Stimulated activated naive B cell treated with anti-CD40 and anti-IgM and Interleukin-4, amounts not matched to agents 10 μg/mL and 1 μg/mL and 100 μg/mL, for 72 hours (primary cell): ENCODE measurements around the gene SNX10.

Source experiments
- ATAC-seq, 2 donors: fragments of 150-1000 bp; cut with Tn5 transposase; replicated peaks; 2 replicates each; pipeline ENCODE4 v1.10.0; 2021; ENCODE audit warnings: moderate library complexity in 1 of 2
- DNase-seq: peaks from one replicate; pipeline ENCODE4 v3.0.0; 2021
- H3K27ac Mint-ChIP-seq: one replicate; pipeline ENCODE4 v1.8.0; 2022; ENCODE audit warnings: mild to moderate bottlenecking, mixed read lengths
- H3K27me3 Mint-ChIP-seq, 2 donors: one replicate each; pipeline ENCODE4 v1.8.0; 2022; ENCODE audit warnings: mixed read lengths in 2 of 2
- H3K36me3 Mint-ChIP-seq, 2 donors: one replicate each; pipeline ENCODE4 v1.8.0; 2022; ENCODE audit warnings: mixed read lengths in 2 of 2, mild to moderate bottlenecking in 1 of 2
- H3K4me1 Mint-ChIP-seq, 2 donors: one replicate each; pipeline ENCODE4 v1.8.0; 2022; ENCODE audit warnings: mixed read lengths in 2 of 2, mild to moderate bottlenecking in 1 of 2
- H3K4me3 Mint-ChIP-seq, 2 donors: one replicate each; pipeline ENCODE4 v1.8.0; 2022; ENCODE audit warnings: mild to moderate bottlenecking in 2 of 2, mixed read lengths in 2 of 2, moderate library complexity in 1 of 2
- H3K9me3 Mint-ChIP-seq, 2 donors: one replicate each; pipeline ENCODE4 v1.8.0; 2022; ENCODE audit warnings: mixed read lengths in 2 of 2, mild to moderate bottlenecking in 1 of 2

The SNX10 gene

DNA sequence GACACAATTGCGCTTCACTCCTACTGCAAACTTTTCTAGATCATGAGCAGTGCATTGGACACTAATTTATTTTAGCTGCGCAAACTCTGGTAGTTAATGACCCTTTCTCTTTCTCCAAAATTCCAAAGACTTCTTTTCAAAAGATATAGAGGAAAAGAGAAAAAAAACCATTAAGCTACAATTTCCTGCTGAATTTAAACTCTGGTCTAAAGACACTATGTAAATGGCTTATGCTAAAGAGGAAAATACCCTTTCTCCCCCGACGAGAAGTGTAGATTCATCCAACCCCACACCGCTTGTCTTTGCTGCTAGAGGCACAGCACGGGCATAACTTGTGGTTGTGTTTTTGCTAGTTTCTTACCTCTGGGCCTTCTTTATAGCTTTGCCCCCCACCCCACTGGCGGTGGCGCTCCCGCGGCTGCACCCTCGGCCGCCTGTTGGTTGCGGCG lies 84.1 kb downstream of the SNX10 start:
- H3K36me3 Mint-ChIP-seq: peaks cover 5% of the 10 kb centered on the region in 2 donors
- H3K4me3 Mint-ChIP-seq: peak overlapping the region; percentile 85 to 90
- H3K9me3 Mint-ChIP-seq: no peaks in the 10 kb centered on the region
- ATAC-seq (peak; percentile 19 to 26), DNase-seq (peak; percentile 11)
- peaks cover 5 to 13% of the 10 kb centered on the region in 2 donors for H3K4me1 Mint-ChIP-seq
- H3K27me3 Mint-ChIP-seq: peaks cover 4 to 7% of the 10 kb centered on the region in 2 donors
- no peak overlapping the region for H3K27ac Mint-ChIP-seq

DNA sequence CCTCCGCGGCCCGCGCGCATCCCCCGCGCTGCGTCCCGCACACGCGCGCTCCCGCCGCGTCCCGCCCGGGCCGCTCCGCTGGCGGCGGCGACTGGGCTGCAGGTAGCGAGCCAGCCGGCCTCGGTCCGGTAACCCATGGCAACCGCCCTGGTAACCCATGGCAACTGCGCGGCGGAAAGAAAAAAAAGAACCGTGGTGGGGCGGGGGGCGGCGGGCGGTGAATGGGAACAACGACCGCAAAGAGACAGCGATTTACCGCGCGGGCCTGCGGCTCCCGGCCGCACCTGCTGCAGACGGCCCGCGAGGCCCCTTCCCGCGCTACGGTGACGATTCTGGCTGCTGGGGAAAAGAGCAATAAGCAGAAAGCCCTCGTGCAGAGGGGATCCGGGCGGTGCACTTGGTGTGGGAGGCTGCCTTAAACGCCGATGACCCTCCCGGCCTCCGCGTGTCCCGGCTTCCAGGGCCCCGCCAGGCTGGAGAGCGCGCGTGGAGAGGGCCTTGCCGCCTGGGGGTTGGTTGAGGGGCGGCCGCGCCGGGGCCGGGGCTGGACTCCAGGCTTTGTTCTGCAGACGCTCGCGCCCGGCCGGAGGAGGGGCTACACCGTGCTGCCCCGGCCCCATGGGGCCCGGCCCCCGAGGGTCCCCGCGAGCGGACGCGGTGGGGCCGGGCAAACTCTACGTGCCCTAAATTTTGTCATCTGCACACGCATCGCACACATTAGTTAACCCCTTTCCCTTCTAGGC lies 84.7 kb downstream of the SNX10 start:
- Mint-ChIP-seq H3K36me3 (peaks cover 5% of the 10 kb centered on the region in 2 donors), H3K27me3 (peaks cover 4 to 7% of the 10 kb centered on the region in 2 donors), H3K9me3 (no peaks in the 10 kb centered on the region), H3K4me1 (peaks cover 5 to 13% of the 10 kb centered on the region in 2 donors), H3K4me3 (peak overlapping the region; percentile 90 to 92), H3K27ac (peak overlapping the region; percentile 94)
- ATAC-seq: peak; percentile 47 to 48
- DNase-seq: peak; percentile 18

GRCh38 chr7:26378016-26378415 lies 86.4 kb downstream of the SNX10 start:
- no peaks in the 10 kb centered on the region for H3K36me3 Mint-ChIP-seq
- H3K27ac Mint-ChIP-seq: no peak overlapping the region
- peaks cover 4 to 12% of the 10 kb centered on the region in 2 donors for H3K27me3 Mint-ChIP-seq
- no peak for DNase-seq
- H3K4me1 Mint-ChIP-seq: peaks cover 5 to 13% of the 10 kb centered on the region in 2 donors
- H3K9me3 Mint-ChIP-seq: no peaks in the 10 kb centered on the region
- ATAC-seq: no peak
- H3K4me3 Mint-ChIP-seq: no peak overlapping the region

DNA sequence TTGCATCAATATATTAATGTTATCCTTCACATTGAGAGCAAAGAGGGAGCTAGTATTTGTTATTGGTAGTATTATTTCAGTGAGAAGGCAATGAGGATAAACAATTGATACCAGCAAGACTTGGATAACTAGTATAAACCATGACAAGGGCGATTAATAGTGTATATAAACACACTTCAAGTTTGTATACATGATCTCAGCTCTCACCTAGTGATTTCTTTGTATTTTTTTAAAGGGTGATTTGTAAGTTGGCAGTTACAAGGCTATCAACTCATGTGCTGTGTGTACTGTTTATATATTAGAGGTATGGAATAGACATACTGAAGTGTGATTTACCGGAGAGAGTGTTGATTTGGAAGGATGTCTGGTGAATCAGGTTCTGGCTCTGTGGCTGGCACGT lies 88.0 kb downstream of the SNX10 start:
- Mint-ChIP-seq H3K9me3 (no peaks in the 10 kb centered on the region), H3K27me3 (peaks cover 8 to 18% of the 10 kb centered on the region in 2 donors), H3K36me3 (no peaks in the 10 kb centered on the region), H3K27ac (no peak overlapping the region), H3K4me3 (no peak overlapping the region), H3K4me1 (peaks cover 5 to 13% of the 10 kb centered on the region in 2 donors)
- ATAC-seq: no peak
- DNase-seq: no peak

- Mint-ChIP-seq H3K4me1 (peaks cover 4 to 6% of the 10 kb centered on the region in 2 donors), H3K27me3 (peaks cover 16 to 22% of the 10 kb centered on the region in 2 donors), H3K27ac (no peak overlapping the region), H3K4me3 (no peak overlapping the region), H3K9me3 (no peaks in the 10 kb centered on the region), H3K36me3 (no peaks in the 10 kb centered on the region)
- no peak for ATAC-seq
- no peak for DNase-seq
Observed at GRCh38 chr7:26381476-26382353, 90.1 kb downstream of the SNX10 start.

DNA sequence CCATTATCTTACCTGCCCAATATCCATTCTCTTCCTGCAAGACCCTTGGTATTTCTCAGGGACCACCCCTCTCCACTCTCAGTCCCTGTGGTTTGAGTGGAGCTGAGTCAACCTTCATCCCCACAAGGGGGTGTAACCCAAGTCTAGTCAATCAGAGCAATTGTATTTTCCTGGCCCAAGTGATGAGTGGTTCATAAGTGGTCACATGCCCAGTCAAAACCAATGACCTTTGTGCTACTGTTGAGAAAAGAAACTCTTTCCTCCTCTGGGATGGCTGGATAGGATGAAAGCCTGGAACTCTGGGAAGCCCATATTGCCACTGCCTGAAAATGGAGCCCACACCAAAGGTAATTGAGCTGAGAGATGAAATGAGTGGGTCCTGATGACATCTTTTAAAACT lies 93.6 kb downstream of the SNX10 start:
- no peak for DNase-seq
- Mint-ChIP-seq H3K4me1 (peaks cover 7 to 9% of the 10 kb centered on the region in 2 donors), H3K4me3 (no peak overlapping the region), H3K27me3 (peaks cover 22 to 36% of the 10 kb centered on the region in 2 donors), H3K36me3 (no peaks in the 10 kb centered on the region), H3K27ac (no peak overlapping the region), H3K9me3 (no peaks in the 10 kb centered on the region)
- ATAC-seq: no peak

GRCh38 chr7:26387731-26388130 lies 96.1 kb downstream of the SNX10 start:
- no peaks in the 10 kb centered on the region for H3K9me3 Mint-ChIP-seq
- DNase-seq (no peak), ATAC-seq (no peak)
- H3K27me3 Mint-ChIP-seq: peaks cover 22 to 33% of the 10 kb centered on the region in 2 donors
- H3K4me1 Mint-ChIP-seq: peaks cover 7 to 9% of the 10 kb centered on the region in 2 donors
- H3K4me3 Mint-ChIP-seq: no peak overlapping the region
- H3K27ac Mint-ChIP-seq: no peak overlapping the region
- no peaks in the 10 kb centered on the region for H3K36me3 Mint-ChIP-seq

GRCh38 chr7:26388256-26388655 lies 96.6 kb downstream of the SNX10 start:
- peak; percentile 27 for DNase-seq
- Mint-ChIP-seq H3K9me3 (no peaks in the 10 kb centered on the region), H3K4me3 (no peak overlapping the region), H3K27me3 (peaks cover 22 to 33% of the 10 kb centered on the region in 2 donors), H3K4me1 (peaks cover 7 to 9% of the 10 kb centered on the region in 2 donors), H3K27ac (no peak overlapping the region), H3K36me3 (no peaks in the 10 kb centered on the region)
- peak; percentile 74 to 89 for ATAC-seq

- Mint-ChIP-seq H3K27me3 (peaks cover 17 to 38% of the 10 kb centered on the region in 2 donors), H3K4me1 (peaks cover 7 to 9% of the 10 kb centered on the region in 2 donors)
Observed at GRCh38 chr7:26390016-26390415, 98.4 kb downstream of the SNX10 start.

DNA sequence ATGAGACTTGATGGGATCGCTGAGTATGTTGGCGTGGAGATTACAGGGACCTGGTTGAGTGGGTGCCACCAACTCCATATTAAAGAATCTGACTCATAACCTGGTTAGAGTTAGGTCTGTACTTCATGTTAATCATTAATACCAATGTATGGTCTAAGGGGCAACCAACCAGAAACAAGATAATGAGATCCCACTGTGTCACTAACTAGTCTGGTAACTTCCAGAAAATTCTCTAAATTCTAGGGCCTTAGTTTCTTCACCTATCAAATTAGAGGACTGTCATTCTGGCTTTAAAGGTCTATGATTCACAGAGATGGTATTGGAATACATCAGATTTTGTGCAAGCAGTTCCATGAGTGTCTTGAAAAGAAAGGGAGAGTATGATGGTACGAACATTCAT lies 102.2 kb downstream of the SNX10 start:
- H3K27me3 Mint-ChIP-seq: peaks cover 14 to 30% of the 10 kb centered on the region in 2 donors
- peaks cover 11 to 13% of the 10 kb centered on the region in 2 donors for H3K4me1 Mint-ChIP-seq
- no peaks in the 10 kb centered on the region for H3K9me3 Mint-ChIP-seq
- DNase-seq: no peak
- no peaks in the 10 kb centered on the region for H3K36me3 Mint-ChIP-seq
- H3K27ac Mint-ChIP-seq: no peak overlapping the region
- H3K4me3 Mint-ChIP-seq: no peak overlapping the region
- no peak for ATAC-seq

More at GRCh38 chr7:26390016-26390415, 98.4 kb downstream of the SNX10 start:
- H3K27ac Mint-ChIP-seq: no peak overlapping the region
- ATAC-seq (no peak), DNase-seq (no peak)
- H3K36me3 Mint-ChIP-seq: no peaks in the 10 kb centered on the region
- H3K4me3 Mint-ChIP-seq: no peak overlapping the region
- no peaks in the 10 kb centered on the region for H3K9me3 Mint-ChIP-seq

DNA sequence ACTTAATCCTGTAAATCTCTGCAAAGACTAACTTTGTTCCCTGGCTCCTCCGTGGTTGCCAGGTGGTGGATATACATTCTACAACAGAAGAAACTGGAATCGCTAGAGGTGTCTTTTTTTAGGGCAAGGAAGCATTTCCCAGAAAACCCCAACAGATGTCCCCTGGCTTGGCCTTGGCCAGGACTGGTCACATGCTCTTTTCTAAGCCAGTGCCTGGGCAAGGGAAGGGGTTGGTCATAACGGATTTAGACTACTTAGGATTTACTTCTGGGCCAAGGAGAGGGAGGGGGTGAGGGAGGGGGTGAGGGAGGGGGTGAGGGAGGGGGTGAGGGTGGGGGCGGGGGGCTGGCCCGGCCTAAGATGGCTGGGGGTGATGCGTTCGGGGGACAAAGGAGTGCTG lies 105.7 kb downstream of the SNX10 start:
- Mint-ChIP-seq H3K27me3 (peaks cover 14 to 21% of the 10 kb centered on the region in 2 donors), H3K27ac (no peak overlapping the region), H3K4me1 (peaks cover 19 to 36% of the 10 kb centered on the region in 2 donors), H3K9me3 (no peaks in the 10 kb centered on the region), H3K4me3 (peak overlapping the region in 1 of 2 donors; percentile 91), H3K36me3 (no peaks in the 10 kb centered on the region)
- ATAC-seq: no peak
- no peak for DNase-seq

- Mint-ChIP-seq H3K9me3 (no peaks in the 10 kb centered on the region), H3K27ac (peak overlapping the region; percentile 93), H3K27me3 (peaks cover 14 to 21% of the 10 kb centered on the region in 2 donors), H3K4me1 (peaks cover 19 to 36% of the 10 kb centered on the region in 2 donors), H3K36me3 (no peaks in the 10 kb centered on the region), H3K4me3 (peak overlapping the region; percentile 86 to 91)
- DNase-seq (peak; percentile 29), ATAC-seq (peak; percentile 24 to 34)
Observed at GRCh38 chr7:26397796-26398426, 106.2 kb downstream of the SNX10 start.

GRCh38 chr7:26398427-26398755 lies 106.7 kb downstream of the SNX10 start:
- H3K36me3 Mint-ChIP-seq: no peaks in the 10 kb centered on the region
- H3K27me3 Mint-ChIP-seq: peaks cover 14 to 20% of the 10 kb centered on the region in 2 donors
- ATAC-seq (peak; percentile 65 to 67), DNase-seq (no peak)
- H3K4me3 Mint-ChIP-seq: peak overlapping the region; percentile 91 to 99
- peak overlapping the region; percentile 93 for H3K27ac Mint-ChIP-seq
- peaks cover 19 to 36% of the 10 kb centered on the region in 2 donors for H3K4me1 Mint-ChIP-seq
- no peaks in the 10 kb centered on the region for H3K9me3 Mint-ChIP-seq
